Dedifferentiated amniotic fluid mesenchymal stem cell (primary cell): ENCODE results near the gene CAMLG.

Source experiments
- DNase-seq: peaks from one replicate; pipeline ENCODE4 v3.0.0-alpha.2; 2016; ENCODE audit errors: extremely low spot score

CAMLG gene

DNA sequence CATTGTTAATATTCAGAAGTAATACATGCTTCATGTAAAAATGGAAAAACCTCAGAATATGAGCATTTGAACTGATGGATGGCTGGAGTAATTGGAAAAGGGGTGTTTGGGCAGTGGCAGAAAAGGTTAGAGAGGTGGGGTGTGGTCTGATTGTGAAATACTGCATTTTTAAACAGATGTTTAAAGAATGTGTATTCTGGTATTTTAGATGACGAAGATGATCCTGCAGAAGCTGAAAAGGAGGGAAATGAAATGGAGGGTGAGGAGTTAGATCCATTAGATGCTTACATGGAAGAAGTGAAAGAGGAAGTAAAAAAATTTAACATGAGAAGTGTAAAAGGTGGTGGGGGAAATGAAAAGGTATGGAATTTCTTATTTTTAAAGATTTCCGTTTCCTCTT is 39.0 kb downstream of the CAMLG start:
- no peak for DNase-seq

DNA sequence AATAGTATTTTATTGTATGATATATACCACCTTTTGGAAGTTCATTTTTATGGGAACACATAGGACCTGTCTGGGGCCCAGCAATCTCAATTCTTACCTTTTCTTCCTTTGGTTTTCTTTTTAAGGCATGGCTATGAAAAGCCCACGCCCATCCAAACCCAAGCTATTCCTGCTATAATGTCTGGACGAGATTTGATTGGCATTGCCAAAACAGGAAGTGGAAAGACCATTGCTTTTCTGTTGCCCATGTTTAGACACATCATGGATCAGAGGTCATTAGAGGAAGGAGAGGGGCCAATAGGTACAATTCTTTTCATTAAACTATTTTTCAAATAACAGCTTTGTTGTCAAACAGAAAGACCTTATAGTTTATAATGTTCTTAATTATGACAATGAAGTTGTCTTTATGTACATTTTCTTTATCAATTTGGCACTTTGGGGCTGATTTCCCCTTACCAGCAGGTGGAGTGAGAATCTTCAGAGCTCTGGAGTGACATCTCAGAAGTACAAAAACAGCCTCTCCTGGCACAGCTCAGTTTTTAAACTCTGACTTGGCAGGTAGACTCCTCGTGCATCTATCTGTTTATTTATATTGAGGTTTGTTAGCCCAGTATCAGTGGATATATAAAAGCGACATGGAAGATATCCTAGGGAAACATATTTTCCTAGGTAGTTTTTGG is 46.0 kb downstream of the CAMLG start:
- no peak for DNase-seq

DNA sequence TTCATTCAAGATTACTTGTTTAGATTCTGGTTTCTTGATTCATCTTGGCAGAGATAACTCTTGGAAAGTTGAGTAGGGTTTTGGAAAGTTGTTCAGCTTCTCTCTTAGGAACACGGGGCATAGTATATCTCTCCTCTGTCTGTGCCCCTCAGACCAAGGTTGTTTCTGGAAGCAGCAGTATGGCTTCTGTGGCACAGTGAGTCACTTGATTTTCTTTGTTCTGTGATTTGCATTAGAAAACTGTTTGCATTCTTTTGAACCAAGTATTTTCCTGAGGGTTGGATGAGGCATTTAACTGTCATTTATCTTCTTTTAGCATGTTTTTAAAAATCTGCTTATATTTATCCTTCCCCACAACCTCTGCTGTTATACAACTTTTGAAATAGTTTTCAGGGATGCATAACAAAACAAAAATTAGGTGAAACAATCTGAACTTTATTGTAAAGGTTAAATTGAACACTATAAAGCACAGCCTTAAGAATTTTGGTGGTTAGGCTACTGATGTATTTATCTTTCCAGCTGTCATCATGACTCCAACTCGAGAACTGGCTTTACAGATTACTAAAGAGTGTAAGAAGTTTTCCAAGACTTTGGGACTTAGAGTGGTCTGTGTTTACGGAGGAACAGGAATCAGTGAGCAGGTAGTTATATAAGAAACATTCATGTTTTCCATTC is 46.7 kb downstream of the CAMLG start:
- no peak for DNase-seq

DNA sequence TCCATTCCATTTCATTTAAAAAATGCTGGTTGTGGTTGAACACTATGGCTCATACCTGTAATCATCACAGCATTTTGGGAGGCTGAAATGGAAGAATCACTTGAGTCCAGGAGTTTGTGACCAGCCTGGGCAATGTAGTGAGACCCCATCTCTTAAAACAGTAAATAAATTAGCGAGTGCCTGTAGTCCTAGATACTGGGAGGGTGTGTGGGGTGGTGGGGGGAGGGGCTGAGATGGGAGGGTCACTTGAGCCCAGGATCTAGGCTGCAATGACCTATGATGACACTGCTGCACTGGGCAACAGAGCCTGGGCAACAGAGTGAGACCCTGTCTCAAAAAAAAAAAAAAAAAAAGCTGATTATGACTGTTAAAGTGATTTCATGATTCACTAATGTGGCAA is 49.3 kb downstream of the CAMLG start:
- no peak for DNase-seq

- no peak for DNase-seq
These were observed 53.2 kb downstream of the CAMLG start for GRCh38 chr5:134791580-134791979.

DNA sequence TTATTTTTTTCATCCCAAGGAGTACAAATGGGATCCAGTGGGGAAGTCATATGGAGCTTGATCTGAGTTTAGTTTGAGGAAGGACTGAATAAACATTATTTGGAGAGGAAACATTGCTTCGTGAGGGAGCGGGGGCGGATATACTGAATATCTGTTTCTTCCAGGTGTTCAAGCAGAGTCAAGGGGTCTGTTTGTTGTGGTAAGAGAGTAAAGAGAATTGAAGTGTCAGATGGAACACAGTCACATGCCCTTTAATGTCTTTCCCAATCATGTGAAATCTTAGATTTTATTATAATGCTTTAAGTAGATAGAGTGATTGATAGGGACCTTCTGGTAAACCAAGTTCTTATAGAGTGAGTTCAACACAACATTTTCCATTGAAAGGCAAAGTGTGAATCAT is 53.9 kb downstream of the CAMLG start:
- no peak for DNase-seq

GRCh38 chr5:134793111-134793510 is 54.8 kb downstream of the CAMLG start:
- no peak for DNase-seq

- DNase-seq: no peak
These were observed 55.7 kb downstream of the CAMLG start for GRCh38 chr5:134794082-134794481.

DNA sequence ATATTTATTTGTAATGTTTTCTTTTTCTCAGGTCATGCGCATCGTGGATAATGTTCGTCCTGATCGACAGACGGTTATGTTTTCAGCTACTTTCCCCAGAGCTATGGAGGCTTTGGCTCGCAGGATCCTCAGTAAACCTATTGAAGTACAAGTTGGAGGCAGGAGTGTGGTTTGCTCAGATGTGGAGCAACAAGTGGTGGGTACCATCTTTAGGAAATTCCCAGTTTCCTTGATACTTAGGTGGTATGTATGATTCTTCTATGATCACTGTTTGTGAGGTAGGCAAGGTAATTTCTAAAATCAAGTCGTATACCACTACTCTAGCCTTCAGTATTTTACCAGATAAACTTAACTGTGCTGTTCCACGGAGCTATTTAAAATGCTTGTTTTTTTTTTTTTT is 56.5 kb downstream of the CAMLG start:
- DNase-seq: no peak

DNA sequence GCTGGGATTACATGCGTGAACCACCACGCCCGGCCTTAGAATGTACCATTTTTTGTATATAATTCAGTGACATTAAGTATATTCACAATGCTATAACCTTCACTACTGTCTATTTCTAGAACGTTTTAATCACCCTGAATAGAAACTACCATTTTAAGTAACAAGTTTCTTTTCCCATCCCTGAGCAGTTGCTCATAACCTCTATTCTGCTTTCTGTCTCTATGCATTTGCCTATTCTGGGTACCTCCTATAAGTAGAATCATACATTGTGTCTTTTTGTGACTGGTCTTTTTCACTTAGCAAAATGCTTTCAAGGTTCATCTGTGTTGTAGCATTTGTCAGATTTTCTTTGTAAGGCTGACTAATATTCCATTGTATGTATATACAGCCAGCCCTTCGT is 60.1 kb downstream of the CAMLG start:
- no peak for DNase-seq
